IPS DF 19.7 (cell line): ENCODE data around the gene ITGB1.

Experiments
- DNase-seq: peaks from one replicate; pipeline ENCODE4 v3.0.0-alpha.2; 2013; ENCODE audit warnings: low read depth, low spot score

ITGB1 gene

GRCh38 chr10:32955790-32956189 is 2.2 kb downstream of the ITGB1 start:
- no peak for DNase-seq

GRCh38 chr10:32955299-32955772 is 2.7 kb downstream of the ITGB1 start:
- no peak for DNase-seq

GRCh38 chr10:32954545-32955298 is 3.3 kb downstream of the ITGB1 start:
- DNase-seq = no peak

GRCh38 chr10:32954080-32954479 is 4.0 kb downstream of the ITGB1 start:
- DNase-seq = no peak

GRCh38 chr10:32953277-32953927 is 4.6 kb downstream of the ITGB1 start:
- no peak for DNase-seq

- DNase-seq = no peak
Observed at GRCh38 chr10:32952541-32953276, 5.3 kb downstream of the ITGB1 start.

- DNase-seq = no peak
Observed at GRCh38 chr10:32952094-32952493, 5.9 kb downstream of the ITGB1 start.

- no peak for DNase-seq
Observed at GRCh38 chr10:32951111-32951510, 6.9 kb downstream of the ITGB1 start.

GRCh38 chr10:32950591-32951108 is 7.4 kb downstream of the ITGB1 start:
- no peak for DNase-seq

GRCh38 chr10:32949221-32949678 is 8.8 kb downstream of the ITGB1 start:
- DNase-seq = no peak

GRCh38 chr10:32948451-32948850 is 9.6 kb downstream of the ITGB1 start:
- no peak for DNase-seq

GRCh38 chr10:32947586-32947985 is 10.4 kb downstream of the ITGB1 start:
- no peak for DNase-seq

GRCh38 chr10:32946108-32946507 is 11.9 kb downstream of the ITGB1 start:
- no peak for DNase-seq

GRCh38 chr10:32943854-32944661 is 14.0 kb downstream of the ITGB1 start:
- no peak for DNase-seq

GRCh38 chr10:32943395-32943794 is 14.6 kb downstream of the ITGB1 start:
- DNase-seq = no peak

GRCh38 chr10:32942081-32942480 is 15.9 kb downstream of the ITGB1 start:
- DNase-seq = no peak

- DNase-seq = no peak
Observed at GRCh38 chr10:32941357-32941756, 16.7 kb downstream of the ITGB1 start.

GRCh38 chr10:32940321-32941301 is 17.4 kb downstream of the ITGB1 start:
- DNase-seq = no peak

GRCh38 chr10:32939296-32940111 is 18.5 kb downstream of the ITGB1 start:
- DNase-seq = no peak
